Liver (tissue), 9 donors: ENCODE measurements around the gene RAD51B. TPM values are rescaled to one million over a fixed set of nuclear protein-coding genes. Genes with fewer than 3 reads are reported as not detected.

Experiments
- DNase-seq: peaks from one replicate; pipeline ENCODE4 v3.0.0-alpha.2; 2017; ENCODE audit warnings: low spot score
- H3K27ac ChIP-seq, 2 donors: one replicate each; pipeline ENCODE4 v1.7.0; 2013; ENCODE audit warnings: inconsistent platforms in 2 of 2, low read length in 2 of 2, control low read depth in 1 of 2, low read depth in 1 of 2, mild to moderate bottlenecking in 1 of 2
- H3K27me3 ChIP-seq, 4 donors: one replicate each; pipeline versions ENCODE4 v1.6.1 to v1.7.0; 2013; ENCODE audit warnings: low read length in 3 of 4, inconsistent platforms in 1 of 4, mild to moderate bottlenecking in 1 of 4, moderate library complexity in 1 of 4; ENCODE audit not compliant: control insufficient read depth in 4 of 4, insufficient read depth in 4 of 4
- H3K36me3 ChIP-seq, 4 donors: one replicate each; pipeline versions ENCODE4 v1.6.1 to v1.7.0; 2013; ENCODE audit warnings: low read length in 3 of 4, mild to moderate bottlenecking in 3 of 4, low read depth in 1 of 4, moderate library complexity in 1 of 4; ENCODE audit not compliant: control insufficient read depth in 4 of 4, insufficient read depth in 3 of 4
- H3K4me1 ChIP-seq, 4 donors: one replicate each; pipeline versions ENCODE4 v1.6.1 to v1.7.0; 2013; ENCODE audit warnings: low read length in 3 of 4, mild to moderate bottlenecking in 3 of 4, moderate library complexity in 1 of 4; ENCODE audit not compliant: control insufficient read depth in 4 of 4, insufficient read depth in 4 of 4
- H3K4me3 ChIP-seq, 3 donors: one replicate each; pipeline versions ENCODE4 v1.6.1 to v1.7.0; 2013; ENCODE audit warnings: low read length in 3 of 3, control low read depth in 1 of 3, low read depth in 1 of 3, mild to moderate bottlenecking in 1 of 3
- H3K9ac ChIP-seq, 2 donors: one replicate each; pipeline ENCODE4 v1.7.0; 2013; ENCODE audit warnings: low read length in 2 of 2, mild to moderate bottlenecking in 2 of 2, moderate library complexity in 2 of 2, control low read depth in 1 of 2, low read depth in 1 of 2
- H3K9me3 ChIP-seq, 4 donors: one replicate each; pipeline versions ENCODE4 v1.6.1 to v1.7.0; 2013; ENCODE audit warnings: low read length in 3 of 4; ENCODE audit not compliant: control insufficient read depth in 4 of 4
- ATF3 ChIP-seq: IDR thresholded peaks from 2 replicates; pipeline ENCODE4 v1.6.1; 2016; ENCODE audit warnings: antibody characterized with exemption
- CTCF ChIP-seq: fragments of 150-350 bp; IDR thresholded peaks from 2 replicates; pipeline ENCODE4 v1.5.1; 2017; ENCODE audit warnings: improper control_type of control experiment, low read depth, low read length; ENCODE audit not compliant: missing input control
- EGR1 ChIP-seq, 2 donors: IDR thresholded peaks; 2 replicates each; pipeline ENCODE4 v1.6.1; 2016 to 2018; ENCODE audit warnings: antibody characterized with exemption in 2 of 2, low read depth in 2 of 2
- GABPA ChIP-seq, 2 donors: IDR thresholded peaks in 1 of 2; conservative IDR thresholded peaks in 1 of 2; 2 replicates each; pipeline ENCODE4 v1.6.1; 2016; ENCODE audit warnings: antibody characterized with exemption in 2 of 2, mild to moderate bottlenecking in 1 of 2, moderate library complexity in 1 of 2
- HNF4A ChIP-seq, 2 donors: conservative IDR thresholded peaks; 2 replicates each; pipeline ENCODE4 v1.6.1; 2016; ENCODE audit warnings: antibody characterized with exemption in 2 of 2, mild to moderate bottlenecking in 2 of 2
- HNF4G ChIP-seq: IDR thresholded peaks from 2 replicates; pipeline ENCODE4 v1.6.1; 2016; ENCODE audit warnings: antibody characterized with exemption
- JUND ChIP-seq, 2 donors: IDR thresholded peaks; 2 replicates each; pipeline ENCODE4 v1.6.1; 2016; ENCODE audit warnings: antibody characterized with exemption in 2 of 2
- NR2F2 ChIP-seq: IDR thresholded peaks from 2 replicates; pipeline ENCODE4 v1.6.1; 2016; ENCODE audit warnings: antibody characterized with exemption
- RAD21 ChIP-seq, 2 donors: IDR thresholded peaks; 2 replicates each; pipeline ENCODE4 v1.6.1; 2016; ENCODE audit warnings: antibody characterized with exemption in 2 of 2, mild to moderate bottlenecking in 2 of 2
- RXRA ChIP-seq, 2 donors: IDR thresholded peaks; 2 replicates each; pipeline ENCODE4 v1.6.1; 2017 to 2018; ENCODE audit warnings: antibody characterized with exemption in 2 of 2, mild to moderate bottlenecking in 1 of 2
- SP1 ChIP-seq: IDR thresholded peaks from 2 replicates; pipeline ENCODE4 v1.6.1; 2018; ENCODE audit warnings: antibody characterized with exemption, mild to moderate bottlenecking
- YY1 ChIP-seq: IDR thresholded peaks from 2 replicates; pipeline ENCODE4 v1.6.1; 2016; ENCODE audit warnings: antibody characterized with exemption, mild to moderate bottlenecking
- ZBTB33 ChIP-seq: IDR thresholded peaks from 2 replicates; pipeline ENCODE4 v1.6.1; 2016; ENCODE audit warnings: antibody characterized with exemption
- WGBS: extraction: QIAGEN DNeasy Blood & Tissue Kit; methylation state at CpG from one replicate; pipeline ENCODE4 v1.1.7; 2013; 5-methylcytosine and 5-hydroxymethylcytosine counted together
- polyA plus RNA-seq, 2 donors: library from polyadenylated mRNA; stranded (reverse) in 1 of 2; unstranded in 1 of 2; fragments of 200-250 nt in 1 of 2; fragments of >200 nt in 1 of 2; fragmentation: Nextera tagmentation in 1 of 2; extraction: Ambion mirVana in 1 of 2; gene quantifications; one replicate each; pipeline versions ENCODE4 v1.2.1 to v1.2.3, GENCODE V29; 2013 to 2015
- total RNA-seq, 2 donors: library from RNA; depleted of rRNA; stranded (reverse); fragments of >200 nt; gene quantifications; one replicate each; pipeline ENCODE4 v1.2.3, GENCODE V29; 2014
- donor health status: healthy.
- donor health status: healthy.
- donor health status: healthy.
- donor health status: healthy.
- donor health status: healthy.

Gene RAD51B
- total and polyA plus RNA-seq, 4 donors, result 0.81 to 12.9 (median 2.4) TPM

- TF ChIP-seq ATF3 (no peak), RXRA (IDR thresholded peaks at IDR 0.05) (no peak), HNF4A (conservative IDR thresholded peaks at IDR 0.05) (no peak), JUND (IDR thresholded peaks at IDR 0.05) (no peak), YY1 (peak; percentile 29), NR2F2 (no peak), EGR1 (IDR thresholded peaks at IDR 0.05; ENCODE audit: low read depth in 2 of 2) (no peak), ZBTB33 (no peak), GABPA (IDR thresholded peaks at IDR 0.05 in 1 of 2, conservative IDR thresholded peaks at IDR 0.05 in 1 of 2) (no peak)
Measured at GRCh38 chr14:68598621-68599447, 779.3 kb downstream of the RAD51B start (continued).

GRCh38 chr14:68599896-68600610, 780.5 kb downstream of the RAD51B start:
- no peaks in the 10 kb centered on the region for H3K9me3 ChIP-seq
- no peaks in the 10 kb centered on the region for H3K27me3 ChIP-seq
- no peak for DNase-seq
- H3K4me3 ChIP-seq, result no peak overlapping the region
- no peak for TF ChIP-seq HNF4G
- TF ChIP-seq RAD21 (IDR thresholded peaks at IDR 0.05), result no peak
- TF ChIP-seq CTCF, result no peak
- H3K27ac ChIP-seq, result no peak overlapping the region
- no peaks in the 10 kb centered on the region for H3K36me3 ChIP-seq
- no peaks in the 10 kb centered on the region for H3K4me1 ChIP-seq
- no peak overlapping the region for H3K9ac ChIP-seq
- WGBS, result 93% methylated on average over 9 of the region's 9 CpGs

- no peak for DNase-seq
- WGBS, result 77% methylated on average over 5 of the region's 5 CpGs
- H3K4me1 ChIP-seq, result no peaks in the 10 kb centered on the region
- H3K27ac ChIP-seq, result no peak overlapping the region
- no peak overlapping the region for H3K4me3 ChIP-seq
- no peaks in the 10 kb centered on the region for H3K27me3 ChIP-seq
- no peaks in the 10 kb centered on the region for H3K9me3 ChIP-seq
- no peak overlapping the region for H3K9ac ChIP-seq
- H3K36me3 ChIP-seq, result no peaks in the 10 kb centered on the region
- TF ChIP-seq ATF3 (no peak), SP1 (no peak)
Measured at GRCh38 chr14:68602507-68602906, 782.9 kb downstream of the RAD51B start.
